C4-2B (cell line): ENCODE data around the gene ARHGAP4.
A peak's percentile ranks its signal among the peaks of the same experiment; 100 is the strongest.

Source experiments
- H3K27ac ChIP-seq: fragments of 450-650 bp; 2 replicates; pipeline ENCODE4 v1.5.1; 2017
- CTCF ChIP-seq: fragments of 450-650 bp; conservative IDR thresholded peaks from 2 replicates; pipeline ENCODE4 v1.5.1; 2017; ENCODE audit warnings: mild to moderate bottlenecking
- ZFX ChIP-seq: fragments of 450-650 bp; IDR thresholded peaks from 2 replicates; pipeline ENCODE4 v1.6.1; 2017

The ARHGAP4 gene

DNA sequence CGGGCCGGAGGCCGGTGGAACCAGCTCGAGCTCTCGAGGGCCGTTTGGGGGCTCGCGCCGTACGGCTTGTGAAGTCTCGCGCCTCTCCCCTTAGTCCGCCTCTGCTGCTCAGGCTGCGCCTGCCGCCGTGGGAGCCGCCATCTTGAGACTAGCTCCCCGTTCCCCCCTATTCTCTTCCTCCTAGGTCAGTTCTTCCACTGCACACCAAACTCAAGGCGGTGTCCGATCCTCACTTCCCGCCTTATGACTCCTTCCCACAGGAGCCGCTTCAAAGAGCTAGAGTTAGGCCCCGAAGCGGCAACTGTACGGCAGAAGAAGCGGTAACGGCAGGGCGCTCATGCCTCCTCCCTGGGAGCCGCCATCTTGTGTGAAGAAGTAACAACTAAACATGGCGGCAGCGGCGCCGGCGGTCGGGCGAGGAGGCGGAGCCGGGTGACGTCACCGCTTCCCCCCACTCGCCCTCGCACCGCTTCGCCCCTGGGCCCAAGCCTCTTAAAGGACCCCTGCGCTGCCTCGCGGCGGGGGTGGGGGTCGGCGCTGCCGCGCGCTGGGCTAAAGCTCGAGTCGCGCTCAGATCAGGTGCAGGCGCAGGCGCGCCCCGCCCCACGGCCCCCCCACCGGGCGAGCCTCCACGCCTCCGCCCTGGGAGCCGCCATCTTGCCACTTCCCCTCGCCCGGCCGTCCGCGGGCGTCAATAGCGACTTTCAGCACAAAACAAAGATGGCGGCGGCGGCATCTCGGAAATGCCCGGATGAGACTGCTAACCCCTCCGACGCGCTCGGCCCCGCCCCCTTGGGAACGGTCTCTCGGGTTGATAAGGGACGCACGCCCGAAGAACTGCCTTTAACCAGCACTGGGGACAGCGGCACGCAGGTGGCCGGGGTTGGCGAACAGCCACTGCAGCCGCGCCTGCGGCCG is 45.6 kb upstream of the ARHGAP4 start, which contains the start of gene HCFC1:
Gene HCFC1, minus strand, starts transcription at position 369 of the 918 bp plus-strand sequence. CDS start 978 bp downstream, outside the sequence.
- TF ChIP-seq CTCF: no peak
- TF ChIP-seq ZFX: no peak
- H3K27ac ChIP-seq: peak within 1 kb of the TSS; percentile 100

- peak overlapping the region; percentile 100 for H3K27ac ChIP-seq
- TF ChIP-seq ZFX (no peak), CTCF (no peak)
Measured at GRCh38 chrX:153971124-153971449, 45.0 kb upstream of the ARHGAP4 start.

GRCh38 chrX:153970357-153971123 is 44.5 kb upstream of the ARHGAP4 start:
- TF ChIP-seq CTCF (no peak), ZFX (no peak)

GRCh38 chrX:153969904-153970356 is 43.9 kb upstream of the ARHGAP4 start:
- H3K27ac ChIP-seq: peak overlapping the region; percentile 100
- TF ChIP-seq ZFX (no peak), CTCF (no peak)

More at GRCh38 chrX:153970357-153971123, 44.5 kb upstream of the ARHGAP4 start:
- H3K27ac ChIP-seq: peak overlapping the region; percentile 100

DNA sequence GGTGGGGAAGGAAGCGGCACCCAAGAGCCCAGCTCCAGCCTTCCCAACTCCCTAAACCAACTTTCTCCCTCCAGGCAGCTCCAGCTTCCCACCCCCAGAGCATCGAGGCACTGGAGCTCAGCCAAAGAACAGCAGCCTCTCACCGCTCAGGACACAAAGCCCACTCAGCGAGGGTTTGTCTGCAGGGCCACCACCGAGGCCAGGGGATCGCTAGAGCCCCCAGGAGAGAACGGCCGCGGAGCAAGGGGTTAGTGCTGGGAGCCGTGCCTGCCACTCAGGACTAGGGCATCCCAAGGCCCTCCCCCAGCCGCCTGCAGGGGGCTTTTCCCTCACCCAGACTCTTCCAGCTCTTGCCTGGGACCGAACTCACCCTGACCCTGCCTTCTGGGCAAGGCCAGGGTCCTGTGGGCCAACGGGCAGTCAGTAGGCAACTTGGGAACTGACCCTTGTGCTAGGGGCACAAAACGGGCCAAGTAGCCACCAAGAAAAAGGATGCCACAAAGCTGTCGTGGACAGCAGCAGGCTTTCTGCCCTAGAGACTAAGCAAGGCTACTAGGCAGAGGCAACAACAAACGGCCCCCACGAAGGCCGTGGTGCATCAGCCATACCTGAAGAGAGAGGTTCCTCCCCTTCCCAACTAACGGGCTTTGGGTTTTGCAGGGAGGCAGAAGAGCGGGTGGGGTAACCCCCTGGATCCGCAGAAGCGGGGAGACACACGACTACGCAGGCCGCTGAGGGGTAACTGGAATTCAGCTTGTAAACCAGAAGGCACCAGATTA is 43.2 kb upstream of the ARHGAP4 start:
- TF ChIP-seq ZFX (no peak), CTCF (no peak)
- peak overlapping the region; percentile 100 for H3K27ac ChIP-seq

DNA sequence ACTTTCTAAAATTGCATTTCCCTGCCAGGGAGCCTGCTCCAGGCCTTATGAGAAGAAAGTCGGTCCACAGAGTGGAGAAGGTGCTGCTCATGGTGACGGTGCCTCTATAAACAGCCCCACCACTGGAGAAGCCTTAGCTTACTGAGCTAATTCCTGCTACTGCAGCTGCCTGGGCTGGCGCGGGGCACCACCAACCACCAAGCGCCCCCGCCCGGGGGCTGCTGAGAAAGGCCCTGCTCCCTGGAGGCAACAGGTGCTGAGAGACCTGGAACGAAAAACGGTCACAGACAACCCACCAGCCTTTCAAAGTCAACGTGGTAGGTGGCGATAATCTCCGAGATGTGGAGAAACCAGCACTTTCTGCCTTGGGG is 42.7 kb upstream of the ARHGAP4 start:
- TF ChIP-seq CTCF (no peak), ZFX (no peak)
- peak overlapping the region; percentile 100; the same call in 1 of the 2 replicates for H3K27ac ChIP-seq
